Stimulated activated naive B cell treated with anti-CD40 and anti-IgM and Interleukin-4, amounts not matched to agents 10 μg/mL and 1 μg/mL and 100 μg/mL, for 72 hours (primary cell): ENCODE data around the gene PHLDB1.
A peak's percentile ranks its signal among the peaks of the same experiment; 100 is the strongest.

Experiments used
- ATAC-seq, 2 donors: fragments of 150-1000 bp; cut with Tn5 transposase; replicated peaks; 2 replicates each; pipeline ENCODE4 v1.10.0; 2021; ENCODE audit warnings: moderate library complexity in 1 of 2
- DNase-seq: peaks from one replicate; pipeline ENCODE4 v3.0.0; 2021
- H3K27ac Mint-ChIP-seq: one replicate; pipeline ENCODE4 v1.8.0; 2022; ENCODE audit warnings: mild to moderate bottlenecking, mixed read lengths
- H3K27me3 Mint-ChIP-seq, 2 donors: one replicate each; pipeline ENCODE4 v1.8.0; 2022; ENCODE audit warnings: mixed read lengths in 2 of 2
- H3K36me3 Mint-ChIP-seq, 2 donors: one replicate each; pipeline ENCODE4 v1.8.0; 2022; ENCODE audit warnings: mixed read lengths in 2 of 2, mild to moderate bottlenecking in 1 of 2
- H3K4me1 Mint-ChIP-seq, 2 donors: one replicate each; pipeline ENCODE4 v1.8.0; 2022; ENCODE audit warnings: mixed read lengths in 2 of 2, mild to moderate bottlenecking in 1 of 2
- H3K4me3 Mint-ChIP-seq, 2 donors: one replicate each; pipeline ENCODE4 v1.8.0; 2022; ENCODE audit warnings: mild to moderate bottlenecking in 2 of 2, mixed read lengths in 2 of 2, moderate library complexity in 1 of 2
- H3K9me3 Mint-ChIP-seq, 2 donors: one replicate each; pipeline ENCODE4 v1.8.0; 2022; ENCODE audit warnings: mixed read lengths in 2 of 2, mild to moderate bottlenecking in 1 of 2

PHLDB1 gene

GRCh38 chr11:118646393-118646792 is 39.0 kb downstream of the PHLDB1 start:
- Mint-ChIP-seq H3K4me3 (no peak overlapping the region), H3K27ac (no peak overlapping the region), H3K36me3 (no peaks in the 10 kb centered on the region), H3K27me3 (peaks cover 7 to 12% of the 10 kb centered on the region in 2 donors), H3K9me3 (no peaks in the 10 kb centered on the region), H3K4me1 (no peaks in the 10 kb centered on the region)
- no peak for DNase-seq
- no peak for ATAC-seq

- H3K27ac Mint-ChIP-seq, result peak overlapping the region; percentile 87
These were observed 40.9 kb downstream of the PHLDB1 start for GRCh38 chr11:118648291-118648690.

GRCh38 chr11:118649941-118650340 is 42.5 kb downstream of the PHLDB1 start:
- no peak overlapping the region for H3K27ac Mint-ChIP-seq
- no peak overlapping the region for H3K4me3 Mint-ChIP-seq
- H3K9me3 Mint-ChIP-seq, result no peaks in the 10 kb centered on the region
- ATAC-seq (no peak), DNase-seq (no peak)
- H3K4me1 Mint-ChIP-seq, result no peaks in the 10 kb centered on the region
- H3K36me3 Mint-ChIP-seq, result no peaks in the 10 kb centered on the region
- peaks cover 4 to 6% of the 10 kb centered on the region in 2 donors for H3K27me3 Mint-ChIP-seq

More at GRCh38 chr11:118648291-118648690, 40.9 kb downstream of the PHLDB1 start:
- peaks cover 7 to 12% of the 10 kb centered on the region in 2 donors for H3K27me3 Mint-ChIP-seq
- no peaks in the 10 kb centered on the region for H3K4me1 Mint-ChIP-seq
- H3K36me3 Mint-ChIP-seq, result no peaks in the 10 kb centered on the region
- ATAC-seq, result no peak
- DNase-seq, result no peak
- no peaks in the 10 kb centered on the region for H3K9me3 Mint-ChIP-seq
- H3K4me3 Mint-ChIP-seq, result no peak overlapping the region

- Mint-ChIP-seq H3K36me3 (no peaks in the 10 kb centered on the region), H3K4me1 (no peaks in the 10 kb centered on the region), H3K9me3 (no peaks in the 10 kb centered on the region), H3K4me3 (no peak overlapping the region), H3K27me3 (peaks cover 4 to 5% of the 10 kb centered on the region in 2 donors), H3K27ac (no peak overlapping the region)
- DNase-seq (no peak), ATAC-seq (no peak)
These were observed 43.0 kb downstream of the PHLDB1 start for GRCh38 chr11:118650366-118650765.

- Mint-ChIP-seq H3K36me3 (no peaks in the 10 kb centered on the region), H3K27ac (no peak overlapping the region)
These were observed 44.4 kb downstream of the PHLDB1 start for GRCh38 chr11:118651820-118652219.

GRCh38 chr11:118652681-118653181 is 45.3 kb downstream of the PHLDB1 start:
- H3K4me1 Mint-ChIP-seq, result no peaks in the 10 kb centered on the region
- DNase-seq (no peak), ATAC-seq (no peak)
- H3K36me3 Mint-ChIP-seq, result no peaks in the 10 kb centered on the region
- H3K27me3 Mint-ChIP-seq, result peaks cover 2% of the 10 kb centered on the region in 2 donors
- no peak overlapping the region for H3K4me3 Mint-ChIP-seq
- H3K9me3 Mint-ChIP-seq, result no peaks in the 10 kb centered on the region
- no peak overlapping the region for H3K27ac Mint-ChIP-seq

More at GRCh38 chr11:118651820-118652219, 44.4 kb downstream of the PHLDB1 start:
- Mint-ChIP-seq H3K27me3 (peaks cover 4 to 5% of the 10 kb centered on the region in 2 donors), H3K4me1 (no peaks in the 10 kb centered on the region), H3K4me3 (no peak overlapping the region), H3K9me3 (no peaks in the 10 kb centered on the region)
- DNase-seq, result no peak
- no peak for ATAC-seq

GRCh38 chr11:118653684-118654390 is 46.4 kb downstream of the PHLDB1 start:
- no peak overlapping the region for H3K4me3 Mint-ChIP-seq
- DNase-seq, result no peak
- H3K36me3 Mint-ChIP-seq, result no peaks in the 10 kb centered on the region
- H3K9me3 Mint-ChIP-seq, result no peaks in the 10 kb centered on the region
- no peaks in the 10 kb centered on the region for H3K27me3 Mint-ChIP-seq
- ATAC-seq, result no peak
- H3K4me1 Mint-ChIP-seq, result no peaks in the 10 kb centered on the region
- no peak overlapping the region for H3K27ac Mint-ChIP-seq

GRCh38 chr11:118655486-118656190 is 48.2 kb downstream of the PHLDB1 start:
- H3K36me3 Mint-ChIP-seq, result no peaks in the 10 kb centered on the region
- ATAC-seq (no peak), DNase-seq (no peak)
- no peaks in the 10 kb centered on the region for H3K9me3 Mint-ChIP-seq
- H3K27ac Mint-ChIP-seq, result no peak overlapping the region
- H3K27me3 Mint-ChIP-seq, result no peaks in the 10 kb centered on the region
- no peak overlapping the region for H3K4me3 Mint-ChIP-seq
- peaks cover 5 to 9% of the 10 kb centered on the region in 2 donors for H3K4me1 Mint-ChIP-seq

- H3K4me1 Mint-ChIP-seq, result peaks cover 5 to 9% of the 10 kb centered on the region in 2 donors
- H3K4me3 Mint-ChIP-seq, result no peak overlapping the region
- H3K27me3 Mint-ChIP-seq, result peaks cover 0 to 3% of the 10 kb centered on the region in 2 donors
- no peak overlapping the region for H3K27ac Mint-ChIP-seq
- ATAC-seq, result no peak
- H3K9me3 Mint-ChIP-seq, result no peaks in the 10 kb centered on the region
- no peaks in the 10 kb centered on the region for H3K36me3 Mint-ChIP-seq
- no peak for DNase-seq
These were observed 49.2 kb downstream of the PHLDB1 start for GRCh38 chr11:118656563-118657165.

GRCh38 chr11:118657238-118657637 is 49.8 kb downstream of the PHLDB1 start:
- peaks cover 5 to 9% of the 10 kb centered on the region in 2 donors for H3K4me1 Mint-ChIP-seq
- no peak for ATAC-seq
- H3K9me3 Mint-ChIP-seq, result no peaks in the 10 kb centered on the region
- H3K36me3 Mint-ChIP-seq, result no peaks in the 10 kb centered on the region
- H3K4me3 Mint-ChIP-seq, result no peak overlapping the region
- H3K27me3 Mint-ChIP-seq, result peaks cover 0 to 4% of the 10 kb centered on the region in 2 donors
- DNase-seq, result no peak
- H3K27ac Mint-ChIP-seq, result no peak overlapping the region

GRCh38 chr11:118657709-118658428 is 50.5 kb downstream of the PHLDB1 start:
- Mint-ChIP-seq H3K36me3 (no peaks in the 10 kb centered on the region), H3K4me1 (peaks cover 5 to 9% of the 10 kb centered on the region in 2 donors), H3K4me3 (no peak overlapping the region), H3K27ac (no peak overlapping the region), H3K27me3 (peaks cover 0 to 4% of the 10 kb centered on the region in 2 donors), H3K9me3 (no peaks in the 10 kb centered on the region)
- DNase-seq, result no peak
- no peak for ATAC-seq

- no peaks in the 10 kb centered on the region for H3K9me3 Mint-ChIP-seq
- peaks cover 0 to 4% of the 10 kb centered on the region in 2 donors for H3K27me3 Mint-ChIP-seq
- H3K27ac Mint-ChIP-seq, result no peak overlapping the region
- H3K36me3 Mint-ChIP-seq, result no peaks in the 10 kb centered on the region
- DNase-seq (no peak), ATAC-seq (no peak)
- peaks cover 5 to 9% of the 10 kb centered on the region in 2 donors for H3K4me1 Mint-ChIP-seq
- no peak overlapping the region for H3K4me3 Mint-ChIP-seq
These were observed 51.3 kb downstream of the PHLDB1 start for GRCh38 chr11:118658429-118659313.

- H3K4me3 Mint-ChIP-seq, result no peak overlapping the region
- peaks cover 5 to 9% of the 10 kb centered on the region in 2 donors for H3K4me1 Mint-ChIP-seq
- H3K27me3 Mint-ChIP-seq, result peaks cover 2 to 5% of the 10 kb centered on the region in 2 donors
- peak; percentile 77 for DNase-seq
- no peaks in the 10 kb centered on the region for H3K9me3 Mint-ChIP-seq
- ATAC-seq, result peak; percentile 94 to 97
- H3K27ac Mint-ChIP-seq, result no peak overlapping the region
- no peaks in the 10 kb centered on the region for H3K36me3 Mint-ChIP-seq
These were observed 52.0 kb downstream of the PHLDB1 start for GRCh38 chr11:118659314-118659952.
